K562 (cell line): Measurements from ENCODE around the gene CRB2. TPM values are rescaled to one million over a fixed set of nuclear protein-coding genes. Genes with fewer than 3 reads are reported as not detected.

Experiments used
- C11orf30 ChIP-seq: fragments of 450-650 bp; IDR thresholded peaks from 2 replicates; pipeline ENCODE4 v1.6.1; 2016; ENCODE audit warnings: low read depth, mild to moderate bottlenecking
- KHSRP ChIP-seq: fragments of 450-650 bp; IDR thresholded peaks from 2 replicates; pipeline ENCODE4 v1.6.1; 2017
- NR2C1 ChIP-seq, 2 experiments: fragments of 450-650 bp; IDR thresholded peaks; 2 replicates each; pipeline ENCODE4 v1.6.1; 2017; ENCODE audit warnings: mild to moderate bottlenecking in 2 of 2, antibody characterized with exemption in 1 of 2, inconsistent platforms in 1 of 2, missing compliant biosample characterization in 1 of 2, missing genetic modification characterization in 1 of 2
- POLR2AphosphoS2 ChIP-seq: IDR thresholded peaks from 2 replicates; pipeline ENCODE4 v1.6.1; 2012; ENCODE audit warnings: low read length, improper control_type of control experiment
- ZNF134 ChIP-seq: fragments of 250-450 bp; sonication (Bioruptor Pico); conservative IDR thresholded peaks from 2 replicates; pipeline ENCODE4 v1.4.0; 2020
- ZNF175 ChIP-seq: fragments of 200-800 bp; sonication (Bioruptor generic); IDR thresholded peaks from 2 replicates; pipeline ENCODE4 v1.6.1; 2016; ENCODE audit warnings: low read depth, mild to moderate bottlenecking, missing genetic modification characterization, missing compliant biosample characterization
- polyA plus RNA-seq, 8 experiments: library from polyadenylated mRNA; depleted of rRNA in 4 of 8; stranded (reverse) in 5 of 8; unstranded in 3 of 8; fragments of >200 nt; fragmentation: Nextera tagmentation in 2 of 8; fragmentation: Illumina TruSeq in 1 of 8; extraction: Ambion mirVana in 2 of 8; extraction: Trizol in 1 of 8; gene quantifications; 2 replicates each; pipeline versions ENCODE4 v1.2.1 to v1.2.3, GENCODE V29; 2011 to 2014; ENCODE audit warnings: inconsistent platforms in 1 of 8, missing spikeins in 1 of 8
- total RNA-seq, 7 experiments: library from RNA; depleted of rRNA in 6 of 7; stranded (reverse); fragments of >200 nt in 6 of 7; fragmentation: Illumina TruSeq in 2 of 7; extraction: Trizol in 2 of 7; gene quantifications; 2 replicates each; pipeline versions ENCODE4 v1.2.1 to v1.2.3, GENCODE V29; 2011 to 2021; ENCODE audit warnings: low replicate concordance in 1 of 7
- TF ChIP-seq, protein P1 (sequence below), 2 experiments: fragments of 450-650 bp in 1 of 2; sonication (generic) in 1 of 2; formaldehyde crosslinking in 1 of 2; IDR thresholded peaks; 2 replicates each; pipeline versions ENCODE4 v1.7.1 to v1.9.0; 2016 to 2022; ENCODE audit warnings: inconsistent platforms in 1 of 2, mild to moderate bottlenecking in 1 of 2, missing genetic modification reagents in 1 of 2
- TF ChIP-seq, protein P2 (sequence below), 2 experiments: fragments of 200-800 bp in 1 of 2; sonication (Bioruptor generic) in 1 of 2; sonication (generic) in 1 of 2; formaldehyde crosslinking in 1 of 2; IDR thresholded peaks in 1 of 2; conservative IDR thresholded peaks in 1 of 2; 2 replicates each; pipeline versions ENCODE4 v1.5.0 to v1.6.1; 2016 to 2020; ENCODE audit warnings: missing compliant biosample characterization in 1 of 2, missing genetic modification characterization in 1 of 2, missing genetic modification reagents in 1 of 2
- TF ChIP-seq, protein P3 (sequence below): fragments of 250-450 bp; sonication (Bioruptor Pico); IDR thresholded peaks from 2 replicates; pipeline ENCODE4 v1.5.0; 2021; ENCODE audit warnings: mild to moderate bottlenecking, moderate library complexity
- TF ChIP-seq, protein P4 (sequence below), 2 experiments: fragments of 250-450 bp in 1 of 2; fragments of 450-650 bp in 1 of 2; sonication (Bioruptor Pico) in 1 of 2; IDR thresholded peaks; 2 replicates each; pipeline versions ENCODE4 v1.6.1 to v1.8.0; 2016 to 2021; ENCODE audit warnings: mild to moderate bottlenecking in 2 of 2, moderate library complexity in 2 of 2, missing compliant biosample characterization in 1 of 2, missing genetic modification characterization in 1 of 2

Gene CRB2
- total and polyA plus RNA-seq, 9 of the 15 experiments (the other 6 are each of a cell fraction or from before 2014, with no cell fraction given), result 0.13 to 1.2 (median 0.25) TPM; not detected in 2

DNA sequence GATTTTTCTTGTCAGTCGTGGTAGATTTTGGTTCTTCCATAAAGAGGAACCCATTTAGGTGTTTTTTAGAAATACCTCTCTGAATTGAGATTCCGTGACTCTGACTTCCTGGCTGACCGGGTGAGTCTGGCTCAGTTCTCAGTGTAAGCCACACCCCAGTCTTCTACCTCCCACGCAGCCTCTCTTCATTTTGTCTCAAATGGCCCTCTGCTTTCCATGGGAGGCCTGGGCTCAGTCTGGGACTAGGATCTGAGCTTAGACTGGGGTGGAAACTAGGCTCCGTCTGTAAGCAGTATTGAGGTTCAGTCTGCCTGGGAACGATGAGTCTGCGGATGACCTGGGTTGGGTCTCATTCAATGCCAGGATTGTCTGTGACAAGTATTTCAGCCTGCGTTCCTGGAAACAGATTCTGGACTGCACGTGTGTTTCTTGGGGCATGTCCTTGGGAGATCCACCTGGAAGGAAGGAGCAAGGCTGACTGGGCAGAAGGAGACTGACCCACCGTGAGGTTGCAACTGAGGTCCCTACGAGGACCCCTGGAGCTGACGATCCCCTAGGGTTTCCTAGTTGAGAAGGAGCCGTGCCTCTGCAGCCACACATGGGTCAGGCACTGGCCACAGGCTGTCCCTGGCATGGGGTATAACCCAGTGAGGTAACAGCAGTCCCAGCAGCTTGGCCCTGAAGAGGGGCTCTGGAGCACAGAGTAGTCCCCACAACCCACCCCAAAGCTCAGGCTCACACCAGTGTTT is 12.4 kb upstream of the CRB2 start (continued):
- TF ChIP-seq, protein P1, sequence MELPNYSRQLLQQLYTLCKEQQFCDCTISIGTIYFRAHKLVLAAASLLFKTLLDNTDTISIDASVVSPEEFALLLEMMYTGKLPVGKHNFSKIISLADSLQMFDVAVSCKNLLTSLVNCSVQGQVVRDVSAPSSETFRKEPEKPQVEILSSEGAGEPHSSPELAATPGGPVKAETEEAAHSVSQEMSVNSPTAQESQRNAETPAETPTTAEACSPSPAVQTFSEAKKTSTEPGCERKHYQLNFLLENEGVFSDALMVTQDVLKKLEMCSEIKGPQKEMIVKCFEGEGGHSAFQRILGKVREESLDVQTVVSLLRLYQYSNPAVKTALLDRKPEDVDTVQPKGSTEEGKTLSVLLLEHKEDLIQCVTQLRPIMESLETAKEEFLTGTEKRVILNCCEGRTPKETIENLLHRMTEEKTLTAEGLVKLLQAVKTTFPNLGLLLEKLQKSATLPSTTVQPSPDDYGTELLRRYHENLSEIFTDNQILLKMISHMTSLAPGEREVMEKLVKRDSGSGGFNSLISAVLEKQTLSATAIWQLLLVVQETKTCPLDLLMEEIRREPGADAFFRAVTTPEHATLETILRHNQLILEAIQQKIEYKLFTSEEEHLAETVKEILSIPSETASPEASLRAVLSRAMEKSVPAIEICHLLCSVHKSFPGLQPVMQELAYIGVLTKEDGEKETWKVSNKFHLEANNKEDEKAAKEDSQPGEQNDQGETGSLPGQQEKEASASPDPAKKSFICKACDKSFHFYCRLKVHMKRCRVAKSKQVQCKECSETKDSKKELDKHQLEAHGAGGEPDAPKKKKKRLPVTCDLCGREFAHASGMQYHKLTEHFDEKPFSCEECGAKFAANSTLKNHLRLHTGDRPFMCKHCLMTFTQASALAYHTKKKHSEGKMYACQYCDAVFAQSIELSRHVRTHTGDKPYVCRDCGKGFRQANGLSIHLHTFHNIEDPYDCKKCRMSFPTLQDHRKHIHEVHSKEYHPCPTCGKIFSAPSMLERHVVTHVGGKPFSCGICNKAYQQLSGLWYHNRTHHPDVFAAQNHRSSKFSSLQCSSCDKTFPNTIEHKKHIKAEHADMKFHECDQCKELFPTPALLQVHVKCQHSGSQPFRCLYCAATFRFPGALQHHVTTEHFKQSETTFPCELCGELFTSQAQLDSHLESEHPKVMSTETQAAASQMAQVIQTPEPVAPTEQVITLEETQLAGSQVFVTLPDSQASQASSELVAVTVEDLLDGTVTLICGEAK (IDR thresholded peaks at IDR 0.05), result no peak
- TF ChIP-seq, protein P1 (CRISPR knock-in tag; IDR thresholded peaks at IDR 0.05), result no peak
- TF ChIP-seq ZNF134 (CRISPR knock-in tag), result no peak
- TF ChIP-seq, protein P2, sequence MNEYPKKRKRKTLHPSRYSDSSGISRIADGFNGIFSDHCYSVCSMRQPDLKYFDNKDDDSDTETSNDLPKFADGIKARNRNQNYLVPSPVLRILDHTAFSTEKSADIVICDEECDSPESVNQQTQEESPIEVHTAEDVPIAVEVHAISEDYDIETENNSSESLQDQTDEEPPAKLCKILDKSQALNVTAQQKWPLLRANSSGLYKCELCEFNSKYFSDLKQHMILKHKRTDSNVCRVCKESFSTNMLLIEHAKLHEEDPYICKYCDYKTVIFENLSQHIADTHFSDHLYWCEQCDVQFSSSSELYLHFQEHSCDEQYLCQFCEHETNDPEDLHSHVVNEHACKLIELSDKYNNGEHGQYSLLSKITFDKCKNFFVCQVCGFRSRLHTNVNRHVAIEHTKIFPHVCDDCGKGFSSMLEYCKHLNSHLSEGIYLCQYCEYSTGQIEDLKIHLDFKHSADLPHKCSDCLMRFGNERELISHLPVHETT (CRISPR knock-in tag; conservative IDR thresholded peaks at IDR 0.05 in 1 of 2, IDR thresholded peaks at IDR 0.05 in 1 of 2), result no peak
- no peak for TF ChIP-seq POLR2AphosphoS2
- no peak for TF ChIP-seq C11orf30
- TF ChIP-seq, protein P3, sequence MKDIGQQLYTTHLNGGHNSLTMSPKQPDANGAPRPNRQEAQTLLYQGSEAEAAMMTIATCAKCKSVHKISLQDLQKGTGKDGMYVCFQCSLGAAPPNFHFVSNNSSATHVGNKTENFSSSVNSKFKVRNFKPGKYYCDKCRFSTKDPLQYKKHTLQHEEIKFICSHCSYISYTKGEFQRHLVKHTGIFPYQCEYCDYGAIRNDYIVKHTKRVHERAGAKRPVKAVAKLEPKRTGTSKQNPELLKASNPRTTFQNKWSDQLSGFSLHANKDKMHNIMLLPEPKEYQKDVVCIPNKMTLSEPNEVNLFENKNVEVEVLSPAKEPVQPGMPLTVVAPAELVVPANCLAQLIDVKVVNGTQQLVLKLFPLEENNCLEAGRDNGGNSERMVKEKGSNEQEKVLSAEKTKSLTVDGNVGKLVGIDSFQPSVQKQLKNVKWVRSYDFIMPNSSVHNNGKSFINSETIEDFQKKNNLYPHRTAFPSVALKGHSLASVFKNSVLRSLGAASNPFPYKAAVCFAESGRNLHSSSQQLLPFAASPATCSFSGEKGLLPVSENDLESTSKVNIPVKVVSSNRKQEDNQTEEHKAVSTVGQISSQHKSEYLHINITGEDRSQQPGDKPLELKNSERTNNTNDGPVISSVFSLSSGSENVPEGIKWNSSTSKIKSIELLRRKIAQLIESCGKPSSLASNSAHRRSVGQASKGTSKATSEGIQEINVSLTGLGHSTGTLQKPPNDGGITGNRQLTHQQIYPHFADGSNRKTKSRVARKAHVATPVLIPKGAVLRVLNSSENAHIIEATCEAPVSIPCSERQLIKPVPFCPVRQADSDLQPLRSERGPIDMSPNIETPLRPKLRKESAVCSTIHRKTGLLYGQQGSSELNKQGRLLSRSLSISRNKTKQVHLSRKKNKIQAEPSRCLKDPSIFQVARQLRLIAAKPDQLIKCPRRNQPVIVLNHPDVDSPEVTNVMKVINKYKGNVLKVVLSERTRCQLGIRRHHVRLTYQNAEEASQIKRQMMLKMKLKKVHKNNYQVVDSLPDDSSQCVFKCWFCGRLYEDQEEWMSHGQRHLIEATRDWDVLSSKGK (CRISPR knock-in tag), result no peak
- TF ChIP-seq KHSRP, result no peak
- no peak for TF ChIP-seq NR2C1 (IDR thresholded peaks at IDR 0.05)
- TF ChIP-seq NR2C1 (tag; IDR thresholded peaks at IDR 0.05), result no peak
- TF ChIP-seq, protein P4, sequence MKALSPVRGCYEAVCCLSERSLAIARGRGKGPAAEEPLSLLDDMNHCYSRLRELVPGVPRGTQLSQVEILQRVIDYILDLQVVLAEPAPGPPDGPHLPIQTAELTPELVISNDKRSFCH (CRISPR knock-in tag; IDR thresholded peaks at IDR 0.05), result no peak
- TF ChIP-seq, protein P4 (tag; IDR thresholded peaks at IDR 0.05), result no peak
- no peak for TF ChIP-seq ZNF175 (CRISPR knock-in tag)
